Caco-2 (cell line): ENCODE measurements around the gene GLRB. TPM values are rescaled to one million over a fixed set of nuclear protein-coding genes. Genes with fewer than 3 reads are reported as not detected.

Experiments used
- BruUV-seq: library from RNA; stranded (reverse); fragments of 400-500 nt; replicated peaks from 2 replicates; lab custom pipeline; 2021; lab: Mats Ljungman, UMichigan
- CTCF ChIA-PET: fragments of 300-600 bp; sonication (Branson Sonifier 250); formaldehyde crosslinking; loops from one replicate; lab custom pipeline; 2022; ENCODE audit warnings: antibody characterized with exemption; lab: Charles Lee
- POLR2A ChIA-PET: fragments of 300-600 bp; sonication (Branson Sonifier 250); formaldehyde crosslinking; loops from one replicate; lab custom pipeline; 2022; ENCODE audit warnings: antibody characterized with exemption; lab: Charles Lee
- DNase-seq, 2 experiments: peaks; one replicate each; pipeline versions ENCODE4 v3.0.0 to v3.0.0-alpha.2; 2020 to 2022
- H3K27me3 ChIP-seq: replicated peaks from 2 replicates; pipeline ENCODE4 v1.6.0; 2011; ENCODE audit warnings: low read length; ENCODE audit not compliant: control insufficient read depth, insufficient read depth
- H3K36me3 ChIP-seq: 2 replicates; pipeline ENCODE4 v1.5.1; 2011; ENCODE audit warnings: low read length; ENCODE audit not compliant: control insufficient read depth, insufficient read depth
- H3K4me1 ChIP-seq: fragments of 250-450 bp; sonication (Bioruptor Pico); 2 replicates; pipeline ENCODE4 v1.5.1; 2020; ENCODE audit warnings: mild to moderate bottlenecking
- H3K4me3 ChIP-seq: 2 replicates; pipeline ENCODE4 v1.5.1; 2011; ENCODE audit warnings: low read depth, mild to moderate bottlenecking, control low read depth, low read length
- H3K9me3 ChIP-seq: fragments of 250-450 bp; sonication (Bioruptor Pico); 2 replicates; pipeline ENCODE4 v1.5.1; 2020; ENCODE audit warnings: mild to moderate bottlenecking, moderate library complexity
- H3K27ac Mint-ChIP-seq: one replicate; pipeline ENCODE4 v1.8.0; 2022; ENCODE audit warnings: mixed read lengths; ENCODE audit not compliant: unreplicated experiment
- H3K27me3 Mint-ChIP-seq: one replicate; pipeline ENCODE4 v1.8.0; 2022; ENCODE audit warnings: mixed read lengths; ENCODE audit not compliant: insufficient read depth, unreplicated experiment
- H3K36me3 Mint-ChIP-seq: one replicate; pipeline ENCODE4 v1.8.0; 2022; ENCODE audit warnings: mild to moderate bottlenecking, mixed read lengths; ENCODE audit not compliant: insufficient read depth, unreplicated experiment
- H3K4me1 Mint-ChIP-seq: one replicate; pipeline ENCODE4 v1.8.0; 2022; ENCODE audit warnings: low read depth, mixed read lengths; ENCODE audit not compliant: unreplicated experiment
- H3K4me3 Mint-ChIP-seq: one replicate; pipeline ENCODE4 v1.8.0; 2022; ENCODE audit warnings: mild to moderate bottlenecking, moderate library complexity, mixed read lengths; ENCODE audit not compliant: unreplicated experiment
- H3K9me3 Mint-ChIP-seq: one replicate; pipeline ENCODE4 v1.8.0; 2022; ENCODE audit warnings: mixed read lengths; ENCODE audit not compliant: unreplicated experiment
- CTCF ChIP-seq, 2 experiments: fragments of 200-600 bp in 1 of 2; IDR thresholded peaks; 1 replicate in 1 of 2; 2 replicates in 1 of 2; pipeline versions ENCODE4 v1.5.1 to v1.8.0; 2011 to 2022; ENCODE audit warnings: antibody characterized with exemption in 1 of 2, control low read depth in 1 of 2, inconsistent platforms in 1 of 2, low read depth in 1 of 2, low read length in 1 of 2, mild to moderate bottlenecking in 1 of 2, moderate library complexity in 1 of 2; ENCODE audit not compliant: insufficient read depth in 1 of 2, severe bottlenecking in 1 of 2, unreplicated experiment in 1 of 2
- intact Hi-C: fragments of 100-400 bp; cut with micrococcal nuclease; formaldehyde crosslinking; loops from one replicate; pipeline ENCODE4 v1.10.0; 2022; ENCODE audit not compliant: unreplicated experiment
- total RNA-seq: library from RNA; stranded (reverse); gene quantifications from 2 replicates; pipeline ENCODE4 v1.2.3, GENCODE V29; 2022

GLRB gene
- total RNA-seq, 1 experiment from 2014 or later = not detected

- CTCF ChIA-PET = no interaction called here
- no peak for TF ChIP-seq CTCF (IDR thresholded peaks at IDR 0.05; ENCODE audit: insufficient read depth in 1 of 2, low read depth in 1 of 2, low read length in 1 of 2, severe bottlenecking in 1 of 2, unreplicated experiment in 1 of 2)
- no TSS peak for BruUV-seq
These were observed 109.4 kb downstream of the GLRB start for GRCh38 chr4:157185363-157185762.

GRCh38 chr4:157195374-157195773 is 119.4 kb downstream of the GLRB start:
- H3K36me3 Mint-ChIP-seq = no peaks in the 10 kb centered on the region
- H3K9me3 Mint-ChIP-seq = no peaks in the 10 kb centered on the region
- no peak overlapping the region for H3K4me3 Mint-ChIP-seq
- DNase-seq = no peak
- no peaks in the 10 kb centered on the region for H3K4me1 ChIP-seq
- intact Hi-C loops = no loop called here
- H3K4me3 ChIP-seq = no peak overlapping the region
- peaks cover 6% of the 10 kb centered on the region for H3K27me3 Mint-ChIP-seq
- no peak overlapping the region for H3K27ac Mint-ChIP-seq
- H3K4me1 Mint-ChIP-seq = no peaks in the 10 kb centered on the region
- no peaks in the 10 kb centered on the region for H3K36me3 ChIP-seq
- no peaks in the 10 kb centered on the region for H3K27me3 ChIP-seq
- POLR2A ChIA-PET = no interaction called here
- no peaks in the 10 kb centered on the region for H3K9me3 ChIP-seq
- CTCF ChIA-PET = no interaction called here
- TF ChIP-seq CTCF (IDR thresholded peaks at IDR 0.05; ENCODE audit: insufficient read depth in 1 of 2, low read depth in 1 of 2, low read length in 1 of 2, severe bottlenecking in 1 of 2, unreplicated experiment in 1 of 2) = no peak
- BruUV-seq = no TSS peak

More at GRCh38 chr4:157185363-157185762, 109.4 kb downstream of the GLRB start:
- H3K4me1 Mint-ChIP-seq = no peaks in the 10 kb centered on the region
- no peak overlapping the region for H3K27ac Mint-ChIP-seq
- H3K36me3 Mint-ChIP-seq = no peaks in the 10 kb centered on the region
- H3K36me3 ChIP-seq = no peaks in the 10 kb centered on the region
- intact Hi-C loops = no loop called here
- no peaks in the 10 kb centered on the region for H3K9me3 ChIP-seq
- no peaks in the 10 kb centered on the region for H3K27me3 Mint-ChIP-seq
- DNase-seq = no peak
- POLR2A ChIA-PET = no interaction called here
- H3K4me3 Mint-ChIP-seq = no peak overlapping the region
- no peaks in the 10 kb centered on the region for H3K27me3 ChIP-seq
- H3K4me3 ChIP-seq = no peak overlapping the region
- no peaks in the 10 kb centered on the region for H3K9me3 Mint-ChIP-seq
- H3K4me1 ChIP-seq = no peaks in the 10 kb centered on the region

GRCh38 chr4:157196046-157196445 is 120.1 kb downstream of the GLRB start:
- no peak overlapping the region for H3K4me3 ChIP-seq
- intact Hi-C loops = no loop called here
- no TSS peak for BruUV-seq
- CTCF ChIA-PET = no interaction called here
- DNase-seq = no peak
- no peaks in the 10 kb centered on the region for H3K9me3 ChIP-seq
- TF ChIP-seq CTCF (IDR thresholded peaks at IDR 0.05; ENCODE audit: insufficient read depth in 1 of 2, low read depth in 1 of 2, low read length in 1 of 2, severe bottlenecking in 1 of 2, unreplicated experiment in 1 of 2) = no peak
- Mint-ChIP-seq H3K4me3 (no peak overlapping the region), H3K4me1 (no peaks in the 10 kb centered on the region), H3K36me3 (no peaks in the 10 kb centered on the region), H3K27me3 (peaks cover 6% of the 10 kb centered on the region), H3K27ac (no peak overlapping the region), H3K9me3 (no peaks in the 10 kb centered on the region)
- H3K27me3 ChIP-seq = no peaks in the 10 kb centered on the region
- no peaks in the 10 kb centered on the region for H3K36me3 ChIP-seq
- POLR2A ChIA-PET = no interaction called here
- no peaks in the 10 kb centered on the region for H3K4me1 ChIP-seq
